Spleen (tissue), 7 donors: ENCODE data around the gene RABGEF1.

Source experiments
- POLR2A ChIP-seq, 3 donors: fragments of 450-650 bp; IDR thresholded peaks; one replicate each; pipeline ENCODE4 v1.5.1; 2017; ENCODE audit warnings: antibody characterized with exemption in 3 of 3, mild to moderate bottlenecking in 1 of 3
- TF ChIP-seq, protein P1 (sequence below), 11 experiments: fragments of 200-600 bp in 7 of 11; fragments of 450-650 bp in 4 of 11; sonication (generic) in 4 of 11; IDR thresholded peaks in 8 of 11; conservative IDR thresholded peaks in 3 of 11; 1 replicate in 7 of 11; 2 replicates in 4 of 11; pipeline versions ENCODE4 v1.4.0 to v1.8.0; 2016 to 2021; ENCODE audit warnings: antibody characterized with exemption in 11 of 11, inconsistent platforms in 4 of 11, mild to moderate bottlenecking in 1 of 11
- donor health status: DM: no; HTN: no; CAD: no; lungs with moderate emphysema.
- donor health status: DM: no; HTN: no; CAD: no.
- donor health status: DM: no; HTN: no; CAD: no.

DNA sequence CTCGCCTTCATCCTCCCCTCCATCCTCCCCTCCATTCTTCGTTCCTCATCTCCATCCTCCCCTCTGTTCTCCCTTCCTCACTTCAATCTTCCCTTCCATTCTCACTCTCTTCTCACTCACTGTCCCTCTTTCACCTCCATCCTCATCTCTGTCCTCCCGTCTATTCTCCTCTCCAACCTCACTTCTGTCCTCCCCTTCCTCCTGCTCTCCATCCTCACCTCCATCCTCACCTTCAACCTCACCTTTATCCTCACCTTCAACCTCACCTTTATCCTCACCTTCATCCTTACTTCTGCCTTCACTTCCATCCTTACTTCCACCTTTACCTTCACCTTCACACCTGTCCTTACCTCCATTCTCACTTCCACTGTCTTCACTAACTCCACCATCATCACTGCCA is 11.3 kb upstream of the RABGEF1 start:
- TF ChIP-seq, protein P1, sequence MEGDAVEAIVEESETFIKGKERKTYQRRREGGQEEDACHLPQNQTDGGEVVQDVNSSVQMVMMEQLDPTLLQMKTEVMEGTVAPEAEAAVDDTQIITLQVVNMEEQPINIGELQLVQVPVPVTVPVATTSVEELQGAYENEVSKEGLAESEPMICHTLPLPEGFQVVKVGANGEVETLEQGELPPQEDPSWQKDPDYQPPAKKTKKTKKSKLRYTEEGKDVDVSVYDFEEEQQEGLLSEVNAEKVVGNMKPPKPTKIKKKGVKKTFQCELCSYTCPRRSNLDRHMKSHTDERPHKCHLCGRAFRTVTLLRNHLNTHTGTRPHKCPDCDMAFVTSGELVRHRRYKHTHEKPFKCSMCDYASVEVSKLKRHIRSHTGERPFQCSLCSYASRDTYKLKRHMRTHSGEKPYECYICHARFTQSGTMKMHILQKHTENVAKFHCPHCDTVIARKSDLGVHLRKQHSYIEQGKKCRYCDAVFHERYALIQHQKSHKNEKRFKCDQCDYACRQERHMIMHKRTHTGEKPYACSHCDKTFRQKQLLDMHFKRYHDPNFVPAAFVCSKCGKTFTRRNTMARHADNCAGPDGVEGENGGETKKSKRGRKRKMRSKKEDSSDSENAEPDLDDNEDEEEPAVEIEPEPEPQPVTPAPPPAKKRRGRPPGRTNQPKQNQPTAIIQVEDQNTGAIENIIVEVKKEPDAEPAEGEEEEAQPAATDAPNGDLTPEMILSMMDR (IDR thresholded peaks at IDR 0.05 in 8 of 11, conservative IDR thresholded peaks at IDR 0.05 in 3 of 11): no peak
- TF ChIP-seq POLR2A (IDR thresholded peaks at IDR 0.05): no peak
